Measurements from ENCODE around the gene HCRTR2.
"Not testable (repeated sequence)": the region's sequence is repeated elsewhere in the genome, so short reads cannot be mapped to it uniquely, and the experiment has no call there.

The HCRTR2 gene

GRCh38 chr6:55174211-55175026 lies at the start of gene HCRTR2:
TSS of gene HCRTR2 (plus strand) at chr6:55174515. CDS start at chr6:55174588, 73 bp downstream.
- FAIRE-seq, result no peak

GRCh38 chr6:55130806-55131324 lies 43.5 kb upstream of the HCRTR2 start:
- no peak for FAIRE-seq

GRCh38 chr6:55131616-55132015 lies 42.7 kb upstream of the HCRTR2 start:
- FAIRE-seq, result no peak

- no peak for FAIRE-seq
Measured at GRCh38 chr6:55136916-55137315, 37.4 kb upstream of the HCRTR2 start.

GRCh38 chr6:55137929-55138693 lies 36.2 kb upstream of the HCRTR2 start:
- FAIRE-seq, result no peak

- no peak for FAIRE-seq
Measured at GRCh38 chr6:55141611-55142010, 32.7 kb upstream of the HCRTR2 start.

- no peak for FAIRE-seq
Measured at GRCh38 chr6:55142610-55143009, 31.7 kb upstream of the HCRTR2 start.

- no peak for FAIRE-seq
Measured at GRCh38 chr6:55153284-55153683, 21.0 kb upstream of the HCRTR2 start.

- not testable (repeated sequence) for FAIRE-seq
Measured at GRCh38 chr6:55158784-55159183, 15.5 kb upstream of the HCRTR2 start.

GRCh38 chr6:55167860-55168259 lies 6.5 kb upstream of the HCRTR2 start:
- no peak for FAIRE-seq

- no peak for FAIRE-seq
Measured at GRCh38 chr6:55175078-55176049, 1.0 kb downstream of the HCRTR2 start.

- no peak for FAIRE-seq
Measured at GRCh38 chr6:55176958-55177357, 2.6 kb downstream of the HCRTR2 start.

GRCh38 chr6:55180258-55180657 lies 5.9 kb downstream of the HCRTR2 start:
- FAIRE-seq, result no peak

- FAIRE-seq, result no peak
Measured at GRCh38 chr6:55182016-55182650, 7.8 kb downstream of the HCRTR2 start.

GRCh38 chr6:55184782-55185530 lies 10.6 kb downstream of the HCRTR2 start:
- no peak for FAIRE-seq

- FAIRE-seq, result no peak
Measured at GRCh38 chr6:55198715-55199114, 24.4 kb downstream of the HCRTR2 start.

- no peak for FAIRE-seq
Measured at GRCh38 chr6:55199239-55199638, 24.9 kb downstream of the HCRTR2 start.

GRCh38 chr6:55208478-55209458 lies 34.5 kb downstream of the HCRTR2 start:
- no peak for FAIRE-seq

- no peak for FAIRE-seq
Measured at GRCh38 chr6:55210952-55211351, 36.6 kb downstream of the HCRTR2 start.

GRCh38 chr6:55212156-55212555 lies 37.8 kb downstream of the HCRTR2 start:
- FAIRE-seq, result no peak

Measured in G401.6 (cell line).